Measurements from ENCODE around the gene CCKAR. TPM values are rescaled to one million over a fixed set of nuclear protein-coding genes. Genes with fewer than 3 reads are reported as not detected.

The CCKAR gene
- total and polyA plus RNA-seq, 2 of the 8 experiments (the other 6 are each of a cell fraction or from before 2014, with no cell fraction given), result not detected

DNA sequence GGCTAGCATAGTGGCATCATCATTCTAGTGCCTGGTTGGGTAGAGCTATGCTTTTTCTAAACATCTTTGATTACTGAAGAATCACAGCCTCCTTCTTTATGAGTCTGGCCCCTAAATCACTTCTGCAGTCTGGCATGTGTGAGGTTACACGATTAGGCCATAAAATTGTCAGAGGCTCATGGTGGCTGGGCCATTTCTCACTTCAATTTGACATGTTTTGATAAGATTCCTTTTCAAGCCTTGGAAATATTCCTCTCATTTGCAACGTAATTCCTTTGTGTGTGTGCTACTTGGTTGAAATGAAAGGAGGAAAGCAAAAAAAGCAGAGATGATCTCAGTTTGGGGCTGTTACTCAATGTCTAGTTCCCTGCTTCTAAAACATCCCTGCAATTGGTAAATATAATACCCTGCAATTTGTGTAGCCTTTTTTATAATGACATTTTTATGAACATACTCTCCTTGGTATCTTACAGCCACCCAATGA, 6.2 kb downstream of the CCKAR start (continued):
- TF ChIP-seq SIN3A (conservative IDR thresholded peaks at IDR 0.05 in 1 of 2, IDR thresholded peaks at IDR 0.05 in 1 of 2; ENCODE audit: low read depth in 1 of 2, low read length in 2 of 2), result no peak
- no peak for TF ChIP-seq EP300 (IDR thresholded peaks at IDR 0.05; ENCODE audit: borderline replicate concordance in 1 of 2, low read depth in 2 of 2, low read length in 2 of 2)
- TF ChIP-seq CHD2 (IDR thresholded peaks at IDR 0.05; ENCODE audit: low read length), result no peak
